ENCODE measurements around the gene TNNI3K.
A peak's percentile ranks its signal among the peaks of the same experiment; 100 is the strongest.

Gene TNNI3K

DNA sequence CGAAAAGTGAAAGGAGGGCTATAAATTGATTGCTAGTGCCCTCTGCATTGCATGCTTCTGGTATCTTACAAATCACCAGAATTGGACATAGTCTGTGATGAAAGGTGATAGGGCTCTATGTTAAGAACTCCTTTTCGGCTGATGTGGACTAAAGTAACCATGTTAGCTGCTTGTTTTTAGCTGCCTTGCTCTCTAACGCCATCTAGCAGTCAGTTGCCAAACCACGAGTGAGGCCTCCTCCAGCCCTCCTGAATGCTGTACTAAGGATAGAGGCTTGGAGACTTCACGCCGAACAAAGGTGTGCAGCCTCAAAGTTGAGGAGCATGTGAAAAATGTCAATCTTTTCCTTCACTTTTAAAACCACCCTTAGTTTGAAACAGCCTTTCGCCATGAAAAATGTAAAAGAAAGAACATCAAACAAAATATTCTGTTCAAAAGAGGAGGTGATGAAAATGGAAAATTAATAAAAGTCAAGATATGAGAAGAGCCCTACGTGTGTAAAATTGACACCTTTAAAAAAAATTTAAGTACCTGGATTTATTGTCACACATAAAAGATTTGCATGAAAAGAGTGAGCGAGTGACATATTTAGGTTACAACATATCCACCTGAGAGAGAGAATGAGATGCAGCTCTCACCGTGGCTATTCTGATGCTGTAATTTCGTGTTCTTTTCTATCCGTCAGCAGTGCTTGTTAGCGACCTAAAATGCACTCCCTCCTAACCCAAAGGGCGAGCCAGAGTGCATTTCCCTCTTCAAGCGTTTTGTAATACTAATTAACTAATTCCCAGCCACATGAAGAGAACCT lies 269.1 kb downstream of the TNNI3K start:
- peak; percentile 46 for DNase-seq
- peak; percentile 69 for ATAC-seq

DNA sequence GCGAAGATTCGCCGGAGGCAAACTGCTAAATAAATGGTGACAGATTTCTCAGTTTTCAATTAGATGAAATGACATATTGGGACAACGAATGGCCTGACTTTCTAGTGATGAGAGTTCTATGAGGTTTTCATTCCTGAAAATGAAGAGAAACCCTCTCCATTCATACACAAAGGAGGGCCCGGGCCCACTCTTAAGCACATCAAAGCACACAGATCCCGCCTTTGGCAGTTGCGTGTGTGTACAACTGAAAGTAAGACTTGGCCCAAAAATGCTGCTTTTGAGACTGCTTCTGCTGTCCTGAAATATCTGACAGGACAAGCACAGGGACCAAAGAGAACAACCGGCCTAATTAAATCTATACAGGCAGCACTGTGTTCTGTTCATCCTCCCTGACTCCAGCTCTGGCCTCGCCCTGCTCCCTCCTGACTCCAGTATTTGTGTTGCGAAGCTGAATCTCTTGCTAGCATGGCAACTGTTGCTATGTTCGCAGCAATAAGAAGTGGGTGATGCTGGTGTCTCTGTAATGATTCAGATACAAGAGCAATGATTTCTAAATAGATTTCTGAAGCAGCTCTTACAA lies 269.8 kb downstream of the TNNI3K start:
- no peak for ATAC-seq
- no peak for DNase-seq

DNA sequence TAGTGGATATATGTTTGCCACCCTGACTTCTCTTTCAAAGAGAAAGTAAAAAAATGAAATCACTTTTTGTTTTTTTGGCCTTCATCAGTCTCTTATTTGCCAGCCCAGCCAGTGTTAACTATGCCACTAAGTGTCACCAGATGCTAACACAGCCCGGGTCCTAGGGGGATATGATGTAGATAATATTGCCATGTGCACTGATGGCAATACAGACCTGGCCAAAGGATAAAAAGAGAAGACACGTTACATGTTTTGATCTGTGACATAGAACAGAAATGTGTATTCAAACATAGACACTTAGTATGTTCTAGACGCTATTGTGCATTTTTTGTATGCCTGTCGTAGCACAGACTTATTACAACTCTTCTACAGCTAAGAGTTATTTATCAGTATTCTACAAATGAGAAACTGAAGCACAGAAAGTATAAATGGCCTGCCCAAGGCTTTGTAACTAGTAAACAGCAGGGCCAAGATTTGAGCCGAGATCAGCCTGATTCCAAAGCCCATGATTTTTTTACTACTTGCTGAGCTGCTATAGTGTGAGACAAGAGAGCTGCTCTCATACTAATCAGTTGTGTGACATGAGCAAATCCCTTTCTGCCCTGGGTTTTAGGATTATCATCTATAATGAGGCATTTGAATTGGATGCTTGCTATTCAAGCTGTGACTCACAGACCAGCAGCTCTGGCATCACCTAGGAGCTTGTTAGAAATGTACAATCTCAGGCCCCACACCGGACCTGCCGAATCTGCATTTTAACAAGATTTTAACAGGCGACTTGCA lies 270.9 kb downstream of the TNNI3K start:
- no peak for ATAC-seq
- no peak for DNase-seq

DNA sequence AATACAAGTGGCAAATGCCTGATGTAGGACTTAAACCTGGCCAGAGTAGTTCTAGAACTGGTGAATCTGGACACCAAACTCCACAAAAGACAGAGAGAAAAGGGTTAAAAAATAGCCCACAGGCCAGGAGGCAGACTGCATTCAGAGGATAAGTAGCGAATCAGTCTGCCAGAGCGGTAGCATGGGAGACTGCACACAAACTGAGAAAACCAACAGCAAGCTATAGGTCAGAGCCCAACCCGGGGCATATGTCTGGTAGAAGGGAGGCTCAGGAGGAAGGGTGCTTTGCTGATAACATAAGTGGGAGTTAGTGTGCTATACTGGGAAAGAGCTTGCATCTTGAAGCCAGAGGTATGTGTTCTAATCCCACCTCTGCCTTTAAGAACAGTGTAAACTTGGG lies 273.3 kb downstream of the TNNI3K start:
- DNase-seq (no peak), ATAC-seq (no peak)

DNA sequence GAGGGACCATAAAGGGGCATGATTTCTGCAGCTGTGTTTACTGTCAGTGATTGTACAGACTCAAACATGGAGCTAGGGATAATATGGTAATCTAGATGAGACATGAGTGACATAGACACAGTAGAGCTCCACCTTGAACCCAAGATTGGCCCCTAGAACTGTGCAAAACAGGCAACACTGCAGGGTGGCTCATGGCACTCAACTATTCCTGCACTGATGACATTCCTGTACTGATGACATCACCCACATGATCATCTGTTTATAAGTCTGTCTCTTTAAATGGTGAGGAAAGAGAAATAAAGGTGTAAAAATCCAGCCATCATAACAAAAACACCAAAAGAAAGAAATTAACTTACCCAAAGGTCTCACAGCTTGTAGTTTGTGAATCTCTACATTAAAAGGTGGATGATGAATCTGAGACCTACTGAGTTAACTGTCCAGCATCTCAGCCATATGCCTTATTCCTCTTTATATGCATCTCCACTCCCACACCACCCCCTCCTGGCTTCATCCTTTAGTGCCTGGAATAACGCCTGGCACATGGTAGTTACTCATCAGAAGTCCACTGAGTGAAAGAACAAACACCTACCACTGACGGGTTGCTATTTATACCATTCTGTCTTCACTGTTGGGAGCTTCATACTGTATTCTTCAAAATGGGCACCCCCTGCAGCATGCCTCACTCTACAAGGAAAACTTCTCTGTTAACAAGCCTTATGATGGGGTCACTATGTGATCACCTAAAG lies 277.2 kb downstream of the TNNI3K start, which contains the start of gene LRRC53:
Gene LRRC53 (minus strand): TSS at position 442 of the 746 bp plus-strand sequence. CDS start 29,262 bp downstream, outside the sequence.
- no peak for ATAC-seq
- DNase-seq = no peak

DNA sequence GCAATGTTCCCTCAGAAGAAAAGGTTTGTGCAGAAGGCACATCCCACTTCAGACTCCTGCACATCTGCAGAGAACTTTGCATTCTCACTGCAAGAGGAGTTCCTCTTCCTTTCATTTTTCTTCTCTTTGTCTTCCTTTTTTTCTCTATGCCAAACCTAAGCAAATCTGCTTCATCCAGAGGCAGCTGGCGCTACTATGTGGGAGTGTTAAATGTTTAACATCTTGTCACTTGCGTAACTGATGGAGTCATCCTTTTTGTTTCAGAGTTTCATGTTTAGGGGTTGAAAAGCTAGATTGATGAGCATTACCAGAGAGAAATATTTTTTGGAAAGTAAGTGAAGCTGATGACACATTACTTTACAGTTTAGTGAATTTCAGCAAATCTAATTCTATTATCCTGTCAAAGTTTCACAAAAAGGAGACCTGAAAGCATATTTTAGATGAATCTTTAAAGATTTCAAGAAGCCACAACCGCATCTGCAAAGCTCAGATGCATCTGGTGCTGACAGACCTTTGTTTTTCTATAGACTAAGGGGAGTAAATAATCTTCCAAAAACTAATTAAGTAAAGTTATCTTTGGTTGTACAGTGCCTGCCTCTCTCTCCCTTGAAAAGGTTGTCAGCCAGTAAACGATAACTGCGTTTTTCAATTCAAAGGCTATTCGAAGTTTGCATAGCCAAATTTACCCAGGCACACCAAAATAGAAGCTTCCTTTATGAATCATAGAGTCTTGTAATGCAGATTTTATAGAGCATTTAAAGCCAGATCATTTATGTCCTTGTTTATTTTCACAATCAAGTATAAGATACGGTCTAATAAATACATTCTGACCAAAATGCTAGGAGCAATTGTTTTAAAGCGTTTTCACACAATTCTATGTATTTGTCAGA lies 278.5 kb downstream of the TNNI3K start:
- ATAC-seq = no peak
- no peak for DNase-seq

DNA sequence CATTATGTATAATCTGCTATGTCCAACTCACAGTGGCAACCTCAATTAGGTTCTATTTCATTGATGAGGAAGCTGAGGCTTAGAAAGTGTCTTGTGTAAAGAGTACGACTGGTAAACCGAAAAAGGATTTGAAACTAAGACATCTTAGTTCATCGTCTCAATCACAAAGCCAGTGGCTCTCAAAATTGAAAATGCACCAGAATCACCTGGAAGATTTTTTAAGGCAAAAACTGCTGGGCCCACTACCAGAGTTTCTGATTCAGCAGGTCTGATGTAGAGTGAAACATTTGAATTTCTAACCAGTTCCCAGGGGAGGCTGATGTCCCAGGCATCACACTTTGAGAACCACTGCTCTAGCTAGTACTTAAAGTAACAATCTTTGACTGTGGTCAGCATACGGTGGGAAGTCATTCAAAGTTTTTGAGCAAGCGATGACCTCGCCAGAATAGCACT lies 282.4 kb downstream of the TNNI3K start:
- ATAC-seq (no peak), DNase-seq (no peak)

DNA sequence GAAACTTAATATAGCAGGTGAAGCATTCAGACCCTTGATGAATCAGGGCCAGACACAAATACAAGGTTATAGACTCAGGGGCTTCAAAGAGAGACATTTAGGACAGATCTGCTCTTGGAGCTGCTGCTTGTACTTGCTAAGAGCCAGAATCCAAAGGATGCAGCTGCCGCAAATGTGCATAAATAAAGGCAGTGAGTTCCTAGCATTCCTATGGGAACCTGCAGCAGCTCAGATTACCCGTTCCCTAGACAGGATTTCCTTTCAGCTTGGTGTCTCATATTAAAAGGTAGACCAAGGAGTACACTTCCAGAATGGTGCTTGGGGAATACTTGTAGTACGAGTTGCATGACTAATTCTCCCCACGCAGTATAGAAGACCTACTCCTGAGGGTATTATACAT lies 287.0 kb downstream of the TNNI3K start:
- no peak for ATAC-seq
- DNase-seq = no peak

DNA sequence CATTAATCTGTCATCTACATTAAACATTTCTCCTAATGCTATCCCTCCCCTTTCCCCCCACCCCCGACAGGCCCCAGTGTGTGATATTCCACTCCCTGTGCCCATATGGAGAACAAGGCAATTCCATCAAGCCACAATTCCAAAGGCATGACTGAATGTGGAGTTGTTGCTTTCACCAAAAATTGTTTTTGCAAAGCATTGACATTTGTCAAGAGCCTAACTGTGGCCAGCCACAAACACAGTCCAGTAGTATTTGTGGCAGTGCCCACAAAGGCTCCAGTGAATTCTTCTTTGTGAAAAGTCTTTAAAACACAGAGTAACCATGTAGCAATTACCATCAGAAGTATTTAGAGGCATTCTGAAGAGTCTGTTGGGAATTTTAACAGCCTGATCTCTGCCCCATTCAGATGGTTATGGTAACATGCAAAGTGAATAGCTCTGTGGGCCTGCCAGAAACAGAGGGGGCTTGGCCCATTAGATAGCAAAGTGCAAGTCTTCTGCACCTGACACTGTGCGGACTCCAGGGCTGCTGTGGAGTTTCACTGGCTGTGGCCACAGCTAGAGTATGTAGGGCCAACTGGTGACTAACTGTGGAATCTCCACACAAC lies 288.8 kb downstream of the TNNI3K start:
- ATAC-seq (no peak), DNase-seq (no peak)

DNA sequence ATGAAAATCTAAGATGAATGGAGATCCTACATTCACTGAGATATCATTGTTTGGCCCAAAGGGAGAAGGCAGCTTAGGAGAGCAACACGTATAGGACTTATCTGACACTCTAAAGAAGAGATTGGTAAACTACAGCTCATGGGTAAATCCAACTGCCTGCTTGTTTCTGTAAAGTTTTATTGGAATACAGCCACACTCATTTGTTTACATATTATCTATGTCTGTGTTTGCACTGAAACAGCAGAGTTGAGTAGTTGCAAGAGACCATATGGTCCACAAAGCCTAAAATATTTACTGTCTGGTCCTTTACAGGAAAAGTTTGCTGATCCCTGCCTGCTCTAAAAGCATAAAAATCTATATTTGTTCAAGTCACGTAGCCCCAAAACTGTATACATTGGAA lies 291.5 kb downstream of the TNNI3K start:
- DNase-seq = no peak
- no peak for ATAC-seq

DNA sequence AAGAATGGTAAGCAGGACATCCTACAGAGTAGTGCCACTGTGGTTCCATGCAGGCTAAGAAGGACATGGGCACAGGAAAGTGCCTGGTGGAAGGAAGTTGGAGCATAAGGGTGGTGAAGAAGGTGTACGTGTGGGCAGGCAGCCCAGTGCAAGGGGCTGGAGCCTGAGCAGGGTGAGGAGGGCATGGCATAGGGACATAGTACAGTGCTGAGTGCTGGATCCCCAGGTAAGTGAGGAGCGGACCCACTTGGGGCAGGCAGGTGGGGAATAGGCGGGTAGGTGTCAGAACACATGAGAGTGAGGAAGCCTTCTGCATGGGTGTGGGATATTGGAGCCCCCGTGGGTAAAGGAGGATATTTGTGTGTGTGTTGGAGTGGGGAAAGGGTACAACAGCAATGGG lies 292.9 kb downstream of the TNNI3K start:
- no peak for DNase-seq
- ATAC-seq = peak; percentile 32

DNA sequence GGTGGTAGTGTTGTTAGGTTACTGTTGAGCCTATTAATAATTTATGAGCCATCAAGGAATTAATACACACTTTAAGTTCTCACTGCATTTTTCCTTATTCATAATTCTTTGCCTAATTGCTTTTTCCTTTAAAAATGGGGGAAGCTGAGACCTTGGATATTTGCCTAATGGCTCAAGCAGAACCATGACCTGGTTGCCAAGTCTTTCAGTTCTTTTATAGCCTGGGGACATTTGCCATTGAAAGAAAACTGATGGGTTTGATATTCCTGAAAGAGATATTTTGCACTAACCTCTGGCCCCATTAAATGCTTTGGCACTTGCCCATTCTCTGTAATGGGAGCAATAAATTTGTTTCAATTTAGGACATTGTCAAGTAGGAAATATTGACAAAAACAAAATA lies 295.7 kb downstream of the TNNI3K start:
- ATAC-seq (no peak), DNase-seq (no peak)

DNA sequence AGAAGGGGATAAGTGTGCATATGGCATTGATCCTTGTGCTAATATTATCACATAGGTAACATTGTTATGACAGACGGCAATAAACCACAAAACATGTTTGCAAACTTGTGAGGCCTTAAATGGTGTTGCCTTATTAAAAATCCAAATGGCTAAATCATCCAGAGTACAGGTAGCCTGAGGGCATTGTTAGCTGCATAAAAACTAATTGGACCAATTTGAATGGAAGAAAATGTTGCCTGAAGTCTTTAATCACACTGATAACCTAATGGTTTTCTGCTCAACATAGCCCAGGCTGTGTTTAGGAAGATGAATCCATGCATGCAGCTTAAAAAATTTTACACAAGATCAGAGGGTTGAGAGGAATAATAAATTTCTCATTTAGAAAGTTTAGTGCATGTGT lies 296.6 kb downstream of the TNNI3K start:
- no peak for DNase-seq
- ATAC-seq = no peak

DNA sequence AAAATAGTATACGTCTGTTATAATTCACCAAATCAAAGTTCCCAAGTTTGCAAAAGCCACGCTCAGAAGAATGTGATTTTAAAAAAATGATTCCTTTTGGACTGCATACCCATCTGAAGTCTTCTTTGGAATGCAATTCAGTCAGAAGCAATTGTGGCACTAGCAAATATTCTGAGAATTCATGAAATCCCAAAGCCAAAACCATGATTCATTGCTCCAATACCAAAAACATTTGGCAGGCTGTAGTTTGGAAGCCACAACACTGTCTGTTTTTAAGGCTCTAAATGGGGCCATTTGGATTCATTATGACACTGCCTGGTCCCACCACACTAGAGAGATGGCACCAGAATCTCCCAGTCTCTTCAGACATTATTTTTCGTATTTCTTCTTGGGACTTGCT lies 299.1 kb downstream of the TNNI3K start:
- DNase-seq (no peak), ATAC-seq (no peak)

DNA sequence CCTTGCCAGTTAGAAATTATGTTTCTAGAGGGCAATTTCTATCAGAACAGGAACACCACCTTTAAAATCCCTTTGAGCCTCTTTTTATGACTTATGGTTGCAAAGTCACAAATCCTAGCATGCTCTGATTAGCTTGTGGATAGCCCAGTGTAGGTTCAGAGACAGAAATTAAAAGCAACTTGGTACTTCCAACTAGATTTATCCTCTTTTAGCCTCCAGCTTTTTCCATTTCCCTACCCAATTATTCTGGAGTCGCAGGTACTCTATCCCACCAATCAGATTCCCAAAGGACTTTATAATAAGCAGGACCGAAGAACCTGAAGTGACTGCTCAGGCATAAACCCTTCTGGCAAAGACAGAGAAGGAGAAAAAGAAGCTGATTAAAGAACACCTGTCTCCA lies 310.6 kb downstream of the TNNI3K start:
- DNase-seq (no peak), ATAC-seq (no peak)

DNA sequence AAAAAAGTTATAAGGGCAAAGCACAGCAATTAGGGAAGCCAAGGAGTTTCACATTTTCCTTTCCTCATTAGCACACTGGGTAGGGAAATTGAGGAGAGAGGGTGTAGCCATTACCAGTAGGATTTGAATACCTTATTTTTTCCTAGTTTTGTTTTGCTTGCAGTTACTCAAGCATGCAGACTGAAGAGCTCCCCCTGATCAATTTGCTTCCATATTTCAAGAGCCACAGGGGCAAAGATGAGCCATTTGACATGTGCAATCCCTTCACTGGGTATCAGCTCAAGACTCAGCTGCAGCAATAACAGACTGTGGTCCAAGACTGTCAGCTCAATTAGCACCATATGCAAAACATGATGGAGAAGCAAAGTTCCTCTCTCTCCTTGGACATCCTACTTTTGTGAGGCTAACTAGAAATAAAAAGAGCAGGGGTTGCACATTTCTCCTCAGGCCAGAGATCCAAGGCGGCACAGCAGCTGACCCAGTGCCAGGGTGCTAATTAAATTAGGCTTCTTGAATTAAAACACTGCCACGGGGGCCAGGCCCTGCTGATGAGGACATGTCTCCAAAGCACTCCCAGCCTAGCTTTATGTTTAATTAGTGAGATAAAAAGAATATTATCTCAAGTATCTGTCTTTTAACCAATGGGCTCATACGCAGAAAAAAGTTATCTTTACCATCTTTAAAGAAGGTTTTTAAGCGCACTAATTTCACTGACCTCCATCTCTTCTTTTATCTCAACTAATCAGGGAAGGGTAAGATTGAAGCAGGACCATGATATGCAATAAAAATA lies 314.0 kb downstream of the TNNI3K start:
- DNase-seq (no peak), ATAC-seq (no peak)

DNA sequence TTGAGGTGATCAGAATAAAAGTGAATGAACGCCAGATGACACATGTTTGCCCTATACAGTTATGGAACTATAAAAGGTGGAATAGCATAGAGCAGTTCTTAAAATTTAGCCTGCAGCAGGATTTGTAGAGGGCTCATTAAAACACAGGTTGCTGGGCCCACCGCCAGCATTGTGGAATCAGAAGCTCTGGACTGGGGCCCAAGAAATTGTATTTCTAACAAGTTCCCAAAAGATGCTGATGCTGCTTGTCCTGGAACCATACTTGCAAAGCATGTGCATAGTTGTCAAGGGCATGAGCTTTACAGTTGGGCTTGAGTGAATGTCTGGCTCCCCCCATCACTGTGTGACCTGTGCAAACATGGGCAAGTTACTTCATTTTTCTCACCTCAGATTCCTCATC lies 314.7 kb downstream of the TNNI3K start:
- ATAC-seq = no peak
- DNase-seq = no peak

DNA sequence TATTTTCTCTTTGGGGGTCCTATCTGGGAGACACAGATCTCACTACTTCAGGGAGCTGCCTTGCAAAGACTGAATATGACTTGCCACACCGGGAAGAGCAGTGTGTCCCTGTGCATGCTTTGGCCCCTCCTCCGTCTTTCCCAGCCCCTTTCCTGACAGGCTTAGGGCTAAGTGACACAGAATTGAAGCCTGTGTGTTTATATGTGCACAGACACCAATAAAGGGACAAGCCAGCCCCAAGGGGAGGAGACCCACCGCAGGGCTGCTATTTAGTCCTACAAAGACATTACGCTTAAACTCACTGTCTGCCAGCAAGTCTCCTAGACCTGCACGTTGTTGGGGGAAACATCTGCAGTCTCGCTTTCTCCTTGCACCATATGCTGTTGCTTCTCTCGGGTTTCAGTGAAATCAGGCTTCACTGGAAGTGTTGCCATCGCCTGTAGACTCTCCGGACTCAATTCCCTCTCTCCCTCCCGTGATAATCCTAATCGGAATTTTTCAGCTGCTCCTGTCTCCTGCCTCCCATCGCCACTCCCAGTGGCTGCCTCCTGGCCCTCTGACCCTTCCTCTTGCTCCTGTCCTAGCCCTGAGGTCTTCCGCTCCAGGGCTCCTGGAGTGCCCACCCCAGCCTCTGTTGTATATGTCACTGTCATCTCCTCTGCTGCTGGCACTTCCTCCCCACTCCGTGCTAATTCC lies 335.8 kb downstream of the TNNI3K start:
- ATAC-seq (no peak), DNase-seq (no peak)

DNA sequence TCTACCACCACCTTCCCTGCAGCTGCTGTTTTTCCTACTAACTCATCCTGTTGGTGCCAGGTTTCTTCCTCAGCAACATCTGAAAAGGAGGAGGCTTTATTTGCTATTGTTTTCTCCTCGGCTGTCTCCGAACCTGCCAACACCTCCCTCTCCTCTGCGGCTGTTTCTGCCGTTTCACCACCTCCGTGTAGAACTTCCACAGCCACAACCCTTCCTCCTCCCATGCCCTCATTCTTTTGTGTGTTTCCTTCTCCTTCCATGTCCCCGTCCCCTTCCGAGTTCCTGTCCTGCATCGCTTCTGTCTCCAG lies 336.3 kb downstream of the TNNI3K start:
- DNase-seq (no peak), ATAC-seq (no peak)

DNA sequence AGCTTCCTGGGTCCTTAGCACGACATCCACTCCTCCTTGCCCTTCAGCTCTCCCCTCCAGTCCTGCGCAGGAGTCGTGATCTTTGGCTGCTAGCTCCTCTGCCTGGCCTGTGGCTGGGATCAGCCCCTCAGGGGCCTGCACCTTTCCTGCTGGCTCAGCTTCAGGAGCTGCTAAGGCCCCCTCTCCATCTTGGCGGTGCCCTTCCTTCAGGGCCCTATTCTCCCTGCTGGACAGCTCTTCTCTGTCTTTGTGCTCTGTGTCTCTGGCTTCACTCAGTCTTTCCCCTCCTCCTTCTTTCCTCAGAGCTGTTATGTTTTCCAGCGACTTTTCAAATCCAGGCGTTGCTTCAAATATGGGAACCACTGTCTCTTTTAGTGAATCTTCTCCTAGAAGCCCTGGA lies 336.7 kb downstream of the TNNI3K start:
- no peak for ATAC-seq
- DNase-seq = no peak
